CD4-positive, alpha-beta T cell (primary cell): ENCODE measurements around the gene CASZ1. TPM values are rescaled to one million over a fixed set of nuclear protein-coding genes. Genes with fewer than 3 reads are reported as not detected.

Experiments
- ATAC-seq: fragments of 200-7000 bp; cut with Tn5 transposase; one replicate; pipeline ENCODE4 v1.10.0; 2022; ENCODE audit warnings: mild to moderate bottlenecking; ENCODE audit not compliant: poor library complexity
- CTCF ChIA-PET: fragments of 350-600 bp; sonication (Branson Sonifier 250); formaldehyde crosslinking; loops from one replicate; lab custom pipeline; 2021; ENCODE audit warnings: antibody characterized with exemption, inconsistent platforms; lab: Charles Lee
- POLR2A ChIA-PET: fragments of 350-600 bp; sonication (Branson Sonifier 250); formaldehyde crosslinking; loops from one replicate; lab custom pipeline; 2021; ENCODE audit warnings: antibody characterized with exemption, inconsistent platforms; lab: Charles Lee
- DNase-seq, 14 experiments: peaks; one replicate each; pipeline ENCODE4 v3.0.0-alpha.2; 2013 to 2020; ENCODE audit warnings: mixed read lengths in 2 of 14
- H3K27ac ChIP-seq, 2 donors: one replicate each; pipeline versions ENCODE4 v1.5.1 to v1.7.0; 2013; ENCODE audit warnings: low read length in 2 of 2, low read depth in 1 of 2, mild to moderate bottlenecking in 1 of 2
- H3K27me3 ChIP-seq, 2 experiments: 1 replicate in 1 of 2; 2 replicates in 1 of 2; pipeline versions ENCODE4 v1.6.1 to v1.7.0; 2013; ENCODE audit warnings: low read length in 2 of 2, control low read depth in 1 of 2, mild to moderate bottlenecking in 1 of 2, moderate library complexity in 1 of 2; ENCODE audit not compliant: insufficient read depth in 2 of 2, control insufficient read depth in 1 of 2
- H3K36me3 ChIP-seq: one replicate; pipeline ENCODE4 v1.6.1; 2013; ENCODE audit warnings: low read length, control low read depth; ENCODE audit not compliant: insufficient read depth
- H3K4me1 ChIP-seq: one replicate; pipeline ENCODE4 v1.6.1; 2013; ENCODE audit warnings: low read length, control low read depth; ENCODE audit not compliant: insufficient read depth
- H3K4me3 ChIP-seq: one replicate; pipeline ENCODE4 v1.5.1; 2013; ENCODE audit warnings: mild to moderate bottlenecking, low read length, moderate library complexity
- H3K9me3 ChIP-seq, 2 experiments: 1 replicate in 1 of 2; 2 replicates in 1 of 2; pipeline versions ENCODE4 v1.6.1 to v1.7.0; 2013; ENCODE audit warnings: low read length in 2 of 2, mild to moderate bottlenecking in 2 of 2, control low read depth in 1 of 2, moderate library complexity in 1 of 2; ENCODE audit not compliant: control insufficient read depth in 1 of 2, insufficient read depth in 1 of 2
- H3K27ac Mint-ChIP-seq: one replicate; pipeline ENCODE4 v1.8.0; 2020; ENCODE audit warnings: mixed read lengths
- H3K27me3 Mint-ChIP-seq: one replicate; pipeline ENCODE4 v1.8.0; 2021; ENCODE audit warnings: mixed read lengths
- H3K36me3 Mint-ChIP-seq: one replicate; pipeline ENCODE4 v1.8.0; 2021; ENCODE audit warnings: low read depth, mixed read lengths
- H3K4me1 Mint-ChIP-seq: one replicate; pipeline ENCODE4 v1.8.0; 2021; ENCODE audit warnings: low read depth, mixed read lengths
- H3K4me3 Mint-ChIP-seq: one replicate; pipeline ENCODE4 v1.8.0; 2020; ENCODE audit warnings: mild to moderate bottlenecking, mixed read lengths
- H3K9me3 Mint-ChIP-seq: one replicate; pipeline ENCODE4 v1.8.0; 2020; ENCODE audit warnings: mixed read lengths
- CTCF ChIP-seq: fragments of 200-600 bp; IDR thresholded peaks from one replicate; pipeline ENCODE4 v1.8.0; 2022; ENCODE audit warnings: antibody characterized with exemption, mild to moderate bottlenecking
- intact Hi-C, 2 experiments: fragments of 100-400 bp; cut with DNase I in 1 of 2; cut with micrococcal nuclease in 1 of 2; formaldehyde crosslinking; loops; one replicate each; pipeline versions ENCODE4 v1.15.1 to v1.9.0; 2023 to 2025; cut with DNase I, micrococcal nuclease
- total RNA-seq, 174 experiments: library from RNA in 2 of 174; stranded (reverse) in 2 of 174; gene quantifications; one replicate each; pipeline ENCODE4 v1.2.3 and lab custom pipeline; 2021 to 2026

The CASZ1 gene
- total RNA-seq, 2 experiments from 2014 or later = 21.8 to 22.8 TPM

GRCh38 chr1:10635992-10636391 is 160.5 kb downstream of the CASZ1 start:
- Histone ChIP-seq H3K27ac (no peak overlapping the region), H3K4me1 (peaks cover 6% of the 10 kb centered on the region), H3K4me3 (no peak overlapping the region), H3K27me3 (no peaks in the 10 kb centered on the region), H3K36me3 (no peaks in the 10 kb centered on the region), H3K9me3 (peaks cover 0 to 10% of the 10 kb centered on the region in 2 experiments)
- TF ChIP-seq CTCF = no peak
- ATAC-seq (no peak), DNase-seq (no peak)
- CTCF ChIA-PET = no interaction called here
- H3K27me3 Mint-ChIP-seq = no peaks in the 10 kb centered on the region
- H3K9me3 Mint-ChIP-seq = no peaks in the 10 kb centered on the region
- H3K27ac Mint-ChIP-seq = no peak overlapping the region
- intact Hi-C loops = loop anchor here in 1 of 2 experiments (10.0 kb wide), 1 partner anchor 121 kb away; no protein-coding TSS in a partner anchor
- POLR2A ChIA-PET = no interaction called here
- no peak overlapping the region for H3K4me3 Mint-ChIP-seq
- H3K4me1 Mint-ChIP-seq = no peaks in the 10 kb centered on the region
- no peaks in the 10 kb centered on the region for H3K36me3 Mint-ChIP-seq

- Histone ChIP-seq H3K27me3 (no peaks in the 10 kb centered on the region), H3K4me1 (peaks cover 6% of the 10 kb centered on the region), H3K36me3 (peaks cover 3% of the 10 kb centered on the region), H3K4me3 (no peak overlapping the region), H3K9me3 (peaks cover 0 to 10% of the 10 kb centered on the region in 2 experiments), H3K27ac (no peak overlapping the region)
- intact Hi-C loops = loop anchor here in 1 of 2 experiments (10.0 kb wide), 1 partner anchor 120 kb away; no protein-coding TSS in a partner anchor
- no peak for TF ChIP-seq CTCF
- Mint-ChIP-seq H3K9me3 (no peaks in the 10 kb centered on the region), H3K36me3 (peaks cover 7% of the 10 kb centered on the region), H3K4me1 (no peaks in the 10 kb centered on the region), H3K4me3 (no peak overlapping the region), H3K27me3 (no peaks in the 10 kb centered on the region), H3K27ac (no peak overlapping the region)
- DNase-seq (no peak), ATAC-seq (no peak)
- POLR2A ChIA-PET = no interaction called here
- CTCF ChIA-PET = no interaction called here
Measured at GRCh38 chr1:10635085-10635896, 161.2 kb downstream of the CASZ1 start.

- H3K4me3 Mint-ChIP-seq = no peak overlapping the region
- H3K36me3 Mint-ChIP-seq = peaks cover 7% of the 10 kb centered on the region
- H3K27ac Mint-ChIP-seq = no peak overlapping the region
- no peak overlapping the region for H3K4me3 ChIP-seq
- peaks cover 5% of the 10 kb centered on the region for H3K36me3 ChIP-seq
- no peak for DNase-seq
- ChIA-PET POLR2A (no interaction called here), CTCF (no interaction called here)
- H3K27me3 Mint-ChIP-seq = no peaks in the 10 kb centered on the region
- H3K27me3 ChIP-seq = no peaks in the 10 kb centered on the region
- H3K9me3 ChIP-seq = peaks cover 0 to 8% of the 10 kb centered on the region in 2 experiments
- no peak for TF ChIP-seq CTCF
- H3K9me3 Mint-ChIP-seq = no peaks in the 10 kb centered on the region
- H3K4me1 Mint-ChIP-seq = no peaks in the 10 kb centered on the region
- intact Hi-C loops = loop anchor here (5.0 to 10.0 kb wide), 2 partner anchors 120 to 132 kb away; no protein-coding TSS in a partner anchor
- ATAC-seq = no peak
- no peak overlapping the region for H3K27ac ChIP-seq
- H3K4me1 ChIP-seq = peaks cover 6% of the 10 kb centered on the region
Measured at GRCh38 chr1:10634428-10635084, 161.9 kb downstream of the CASZ1 start.
